Astrocyte (in vitro differentiated cells and primary cell): ENCODE measurements around the gene CCNL2.

Experiments
- EZH2 ChIP-seq: IDR thresholded peaks from 2 replicates; pipeline ENCODE4 v1.6.1; 2012; ENCODE audit warnings: mild to moderate bottlenecking, low read length, inconsistent platforms; ENCODE audit not compliant: insufficient read depth
- TF ChIP-seq, protein P1 (sequence below): IDR thresholded peaks from 2 replicates; pipeline ENCODE4 v1.5.1; 2011; ENCODE audit warnings: low read depth, mild to moderate bottlenecking, inconsistent platforms, low read length, moderate library complexity; ENCODE audit not compliant: insufficient read depth

DNA sequence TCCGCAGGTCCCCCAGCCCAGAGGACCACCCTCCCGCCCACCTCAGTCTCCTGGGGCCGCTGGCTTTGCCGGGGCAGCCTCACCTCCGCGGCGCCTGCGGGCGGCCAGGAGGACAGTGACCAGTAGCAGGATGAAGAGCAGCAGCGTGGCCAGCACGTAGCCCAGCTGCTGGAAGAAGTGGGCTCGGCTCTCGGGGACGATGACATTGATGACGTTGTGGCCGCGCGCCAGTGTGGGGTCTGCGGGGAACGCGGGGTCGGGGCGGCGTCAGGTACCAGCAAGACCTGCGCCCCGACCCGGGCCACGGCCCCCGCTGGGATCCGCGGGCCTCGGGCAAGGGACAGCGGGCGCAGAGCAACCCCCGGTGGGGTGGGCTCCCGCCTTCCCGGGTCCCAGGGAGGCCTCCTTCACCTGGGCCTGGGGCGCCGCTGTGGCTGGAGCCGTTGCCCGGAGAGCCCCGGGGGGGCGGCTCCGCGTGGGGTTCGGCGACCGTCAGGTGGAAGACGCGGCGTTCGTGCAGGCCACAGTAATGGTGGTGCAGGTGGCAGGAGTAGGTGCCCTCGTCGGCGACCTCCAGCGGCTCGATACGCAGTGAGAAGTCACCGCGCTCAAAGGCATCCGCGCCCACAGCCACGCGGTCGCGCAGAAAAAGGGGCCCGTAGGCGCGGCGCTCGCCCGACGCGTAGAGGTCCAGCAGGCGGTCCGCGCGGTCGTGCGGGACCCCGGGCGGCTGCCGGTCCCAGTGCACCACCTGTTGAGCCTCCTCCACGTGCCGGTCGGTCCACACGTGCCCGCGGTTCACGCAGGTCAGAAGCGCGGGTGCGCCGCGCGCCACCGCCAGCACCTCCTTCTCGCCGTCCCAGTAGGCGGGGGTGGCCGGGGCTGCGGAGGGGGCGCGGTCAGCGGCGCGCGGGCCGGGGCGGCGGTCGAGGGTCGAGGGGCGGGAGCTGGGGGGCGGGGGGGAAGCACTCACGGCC, 44.6 kb downstream of the CCNL2 start:
- TF ChIP-seq, protein P1, sequence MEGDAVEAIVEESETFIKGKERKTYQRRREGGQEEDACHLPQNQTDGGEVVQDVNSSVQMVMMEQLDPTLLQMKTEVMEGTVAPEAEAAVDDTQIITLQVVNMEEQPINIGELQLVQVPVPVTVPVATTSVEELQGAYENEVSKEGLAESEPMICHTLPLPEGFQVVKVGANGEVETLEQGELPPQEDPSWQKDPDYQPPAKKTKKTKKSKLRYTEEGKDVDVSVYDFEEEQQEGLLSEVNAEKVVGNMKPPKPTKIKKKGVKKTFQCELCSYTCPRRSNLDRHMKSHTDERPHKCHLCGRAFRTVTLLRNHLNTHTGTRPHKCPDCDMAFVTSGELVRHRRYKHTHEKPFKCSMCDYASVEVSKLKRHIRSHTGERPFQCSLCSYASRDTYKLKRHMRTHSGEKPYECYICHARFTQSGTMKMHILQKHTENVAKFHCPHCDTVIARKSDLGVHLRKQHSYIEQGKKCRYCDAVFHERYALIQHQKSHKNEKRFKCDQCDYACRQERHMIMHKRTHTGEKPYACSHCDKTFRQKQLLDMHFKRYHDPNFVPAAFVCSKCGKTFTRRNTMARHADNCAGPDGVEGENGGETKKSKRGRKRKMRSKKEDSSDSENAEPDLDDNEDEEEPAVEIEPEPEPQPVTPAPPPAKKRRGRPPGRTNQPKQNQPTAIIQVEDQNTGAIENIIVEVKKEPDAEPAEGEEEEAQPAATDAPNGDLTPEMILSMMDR, result no peak
- TF ChIP-seq EZH2, result no peak
